Measurements from ENCODE around the gene NUTM2D.
A peak's percentile ranks its signal among the peaks of the same experiment; 100 is the strongest.
"Not testable (repeated sequence)": the region's sequence is repeated elsewhere in the genome, so short reads cannot be mapped to it uniquely, and the experiment has no call there.

The NUTM2D gene, protein sequence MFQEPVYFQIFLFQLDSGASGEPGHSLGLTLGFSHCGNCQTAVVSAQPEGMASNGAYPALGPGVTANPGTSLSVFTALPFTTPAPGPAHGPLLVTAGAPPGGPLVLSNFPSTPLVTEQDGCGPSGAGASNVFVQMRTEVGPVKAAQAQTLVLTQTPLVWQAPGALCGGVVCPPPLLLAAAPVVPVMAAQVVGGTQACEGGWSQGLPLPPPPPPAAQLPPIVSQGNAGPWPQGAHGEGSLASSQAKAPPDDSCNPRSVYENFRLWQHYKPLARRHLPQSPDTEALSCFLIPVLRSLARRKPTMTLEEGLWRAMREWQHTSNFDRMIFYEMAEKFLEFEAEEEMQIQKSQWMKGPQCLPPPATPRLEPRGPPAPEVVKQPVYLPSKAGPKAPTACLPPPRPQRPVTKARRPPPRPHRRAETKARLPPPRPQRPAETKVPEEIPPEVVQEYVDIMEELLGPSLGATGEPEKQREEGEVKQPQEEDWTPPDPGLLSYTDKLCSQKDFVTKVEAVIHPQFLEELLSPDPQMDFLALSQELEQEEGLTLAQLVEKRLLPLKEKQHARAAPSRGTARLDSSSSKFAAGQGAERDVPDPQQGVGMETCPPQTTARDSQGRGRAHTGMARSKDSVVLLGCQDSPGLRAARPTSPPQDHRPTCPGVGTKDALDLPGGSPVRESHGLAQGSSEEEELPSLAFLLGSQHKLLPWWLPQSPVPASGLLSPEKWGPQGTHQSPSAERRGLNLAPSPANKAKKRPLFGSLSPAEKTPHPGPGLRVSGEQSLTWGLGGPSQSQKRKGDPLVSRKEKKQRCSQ

DNA sequence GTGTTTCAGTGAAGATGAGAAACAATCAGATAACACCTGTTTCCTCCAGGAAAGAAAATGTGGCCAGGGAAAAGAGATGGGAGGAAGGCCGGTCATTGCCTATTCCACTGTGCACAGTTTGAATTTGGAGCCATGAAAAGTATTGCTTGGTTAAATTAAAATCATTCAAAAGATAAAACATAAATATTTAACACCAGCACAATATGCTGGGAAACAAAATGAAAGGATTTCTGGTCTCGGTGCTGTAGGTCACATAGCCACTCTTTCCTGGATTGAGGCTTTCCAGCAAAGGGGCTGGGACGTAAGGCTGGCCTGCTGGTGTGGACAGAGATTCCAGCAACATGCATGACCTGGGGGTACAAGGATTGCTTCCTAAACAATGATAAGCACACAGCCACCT is at the start of gene NUTM2D:
NUTM2D (plus strand) TSS at position 301 of the 400 bp plus-strand sequence. CDS start 522 bp downstream, outside the sequence.
- H3K4me3 ChIP-seq (replicated peaks; ENCODE audit: low read depth, low read length); DNase-seq (ENCODE audit: extremely low read depth, low read depth): not testable (repeated sequence)

DNA sequence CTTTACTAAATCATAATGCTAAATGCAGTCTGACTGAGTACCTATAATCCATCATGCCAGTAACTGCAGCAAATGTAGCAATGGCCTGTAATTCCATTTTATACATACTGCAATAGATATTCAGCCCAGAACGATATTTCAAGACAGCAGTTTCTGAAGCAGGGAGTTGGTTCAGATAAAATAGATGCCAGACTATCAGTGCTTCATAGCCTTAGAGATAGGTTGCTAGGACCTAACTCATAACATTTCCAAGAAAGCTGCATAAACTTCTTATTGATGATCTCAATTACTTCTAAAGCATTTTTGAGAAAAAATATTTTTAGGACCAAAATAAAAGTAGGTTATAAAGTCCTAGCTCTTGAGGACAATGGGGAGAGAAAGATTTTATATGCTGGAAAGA is 48.8 kb upstream of the NUTM2D start:
- H3K4me3 ChIP-seq (replicated peaks; ENCODE audit: low read depth, low read length); DNase-seq (ENCODE audit: extremely low read depth, low read depth): not testable (repeated sequence)

DNA sequence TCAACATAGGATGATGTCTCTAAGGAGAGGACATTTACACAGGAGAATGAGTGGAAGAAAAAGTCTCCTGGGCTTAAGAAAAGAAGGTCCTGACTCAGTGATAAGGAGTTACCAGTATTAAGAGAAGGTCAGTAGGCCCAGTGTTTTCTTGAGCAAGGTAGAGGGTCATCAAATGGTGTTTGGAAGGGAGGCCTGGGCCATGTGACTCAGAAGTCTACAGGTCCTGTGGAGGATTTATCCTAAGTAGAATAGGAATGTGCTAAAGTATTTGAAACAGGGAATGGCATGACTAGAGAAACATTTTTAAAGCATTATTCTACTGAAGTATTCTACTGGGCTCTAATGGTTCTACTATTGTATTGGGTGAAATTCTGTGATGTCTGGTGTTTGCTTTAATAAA is 47.9 kb upstream of the NUTM2D start:
- not testable (repeated sequence) for DNase-seq (ENCODE audit: extremely low read depth, low read depth); H3K4me3 ChIP-seq (replicated peaks; ENCODE audit: low read depth, low read length)

DNA sequence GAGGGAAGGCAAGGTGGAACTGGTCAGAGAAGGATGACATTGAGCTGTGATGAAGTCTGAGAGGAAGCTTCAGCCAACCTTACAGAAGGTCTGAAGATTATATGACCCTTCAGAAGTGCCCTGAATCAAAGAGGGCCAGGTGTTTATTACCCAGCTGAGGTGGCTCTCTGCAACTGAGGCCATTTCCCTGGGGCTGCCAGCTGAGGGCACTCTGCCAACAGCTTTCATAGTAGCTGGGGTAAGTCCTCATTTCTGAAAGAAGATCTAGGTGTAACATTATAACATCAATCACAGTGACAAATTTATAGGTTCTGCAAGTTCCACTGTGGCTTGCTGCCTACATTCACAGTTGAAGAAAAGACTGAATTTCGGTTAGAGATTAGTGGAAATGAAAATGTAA is 46.0 kb upstream of the NUTM2D start:
- DNase-seq (ENCODE audit: extremely low read depth, low read depth); H3K4me3 ChIP-seq (replicated peaks; ENCODE audit: low read depth, low read length): not testable (repeated sequence)

DNA sequence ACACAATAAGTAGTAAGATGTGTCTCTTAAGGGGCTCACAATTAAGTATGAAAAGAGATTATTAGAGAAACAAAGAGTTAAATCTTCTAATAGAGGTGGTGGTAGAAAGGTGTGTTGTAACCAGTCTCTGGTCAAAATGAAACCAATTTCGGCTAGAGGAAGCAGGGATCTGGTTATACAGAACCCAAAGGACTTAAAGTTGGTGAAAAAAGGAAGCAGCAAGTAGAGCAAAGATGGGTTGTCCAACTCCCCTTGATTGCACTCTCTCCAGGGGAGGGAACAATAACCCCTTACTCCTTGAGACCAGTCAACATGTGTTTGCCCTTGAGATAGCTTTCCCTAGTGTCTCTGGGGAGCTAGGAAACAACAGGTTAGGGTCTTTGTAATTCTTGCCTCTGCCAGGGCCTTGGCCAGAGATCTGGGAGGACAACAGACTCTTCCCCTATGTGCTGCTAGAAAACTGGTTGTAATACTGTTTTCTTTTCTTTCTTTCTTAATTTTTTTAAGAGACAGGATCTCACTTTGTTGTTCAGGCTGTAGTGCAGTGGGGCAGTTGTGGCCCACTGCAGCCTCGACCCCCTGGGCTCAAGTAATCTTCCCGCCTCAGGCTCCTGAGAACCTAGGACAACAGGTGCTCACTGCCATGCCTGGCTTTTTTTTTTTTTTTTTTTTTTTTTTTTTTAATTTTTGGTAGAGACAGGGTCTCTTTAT is 43.7 kb upstream of the NUTM2D start:
- not testable (repeated sequence) for DNase-seq (ENCODE audit: extremely low read depth, low read depth); H3K4me3 ChIP-seq (replicated peaks; ENCODE audit: low read depth, low read length)

DNA sequence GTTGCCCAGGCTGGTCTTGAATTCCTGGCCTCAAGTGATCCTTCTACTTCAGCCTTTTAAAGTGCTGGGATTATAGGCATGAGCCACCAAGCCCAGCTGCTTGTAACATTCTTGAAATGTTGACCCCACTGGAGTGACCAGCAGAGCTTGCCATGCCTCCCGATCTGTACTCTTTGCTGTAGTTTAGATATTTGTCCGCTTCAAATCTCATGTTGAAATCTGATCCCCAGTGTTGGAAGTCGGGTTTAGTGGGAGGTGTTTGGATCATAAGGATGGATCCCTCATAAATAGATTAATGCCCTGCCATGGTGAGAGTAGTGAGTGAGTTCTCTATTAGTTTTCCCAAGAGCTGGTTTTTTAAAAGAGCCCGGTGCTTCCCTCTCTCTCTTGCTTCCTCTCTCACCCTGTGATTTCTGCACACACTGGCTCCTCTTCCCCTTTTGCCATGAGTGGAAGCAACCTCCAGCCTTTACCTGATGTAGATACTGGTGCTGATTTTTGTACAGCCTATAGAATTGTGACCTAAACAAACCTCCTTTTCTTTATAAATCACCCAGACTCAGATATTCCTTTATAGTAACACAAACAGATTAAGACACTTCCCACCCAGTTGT is 43.1 kb upstream of the NUTM2D start:
- not testable (repeated sequence) for DNase-seq (ENCODE audit: extremely low read depth, low read depth); H3K4me3 ChIP-seq (replicated peaks; ENCODE audit: low read depth, low read length)

DNA sequence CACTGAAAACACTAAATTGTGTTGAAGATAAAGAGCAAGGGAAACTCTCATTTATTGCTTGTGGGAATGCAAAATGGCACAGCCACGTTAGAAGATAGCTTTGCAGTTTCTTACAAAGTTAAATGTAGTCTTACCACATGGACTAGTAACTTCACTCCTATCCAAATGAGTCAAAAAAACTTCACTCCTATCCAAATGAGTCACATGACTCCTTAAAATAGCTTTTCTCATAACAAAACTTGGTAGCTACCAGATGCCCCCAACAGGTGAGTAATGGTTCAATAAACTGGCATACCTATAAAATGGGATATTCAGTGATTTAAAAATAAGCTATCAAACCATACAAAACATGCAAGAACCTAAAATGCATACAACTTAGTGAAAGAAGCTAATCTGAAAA is 36.0 kb upstream of the NUTM2D start:
- not testable (repeated sequence) for H3K4me3 ChIP-seq (replicated peaks; ENCODE audit: low read depth, low read length); DNase-seq (ENCODE audit: extremely low read depth, low read depth)

DNA sequence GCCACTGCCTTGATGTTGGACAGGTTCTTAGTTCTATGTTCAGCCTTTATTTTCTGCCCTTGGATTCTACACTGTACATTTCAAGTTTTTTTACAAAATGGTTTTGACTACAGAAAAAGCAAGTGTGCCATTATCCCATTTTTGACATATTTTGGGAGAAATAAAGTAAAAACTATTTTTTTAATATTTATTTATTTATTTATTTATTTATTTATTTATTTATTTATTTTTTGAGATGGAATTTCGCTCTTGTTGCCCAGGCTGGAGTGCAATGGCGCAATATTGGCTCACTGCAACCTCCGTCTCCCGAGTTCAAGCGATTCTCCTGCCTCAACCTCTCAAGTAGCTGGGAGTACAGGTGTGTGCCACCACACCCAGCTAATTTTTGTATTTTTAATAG is 33.0 kb upstream of the NUTM2D start:
- not testable (repeated sequence) for DNase-seq (ENCODE audit: extremely low read depth, low read depth); H3K4me3 ChIP-seq (replicated peaks; ENCODE audit: low read depth, low read length)

DNA sequence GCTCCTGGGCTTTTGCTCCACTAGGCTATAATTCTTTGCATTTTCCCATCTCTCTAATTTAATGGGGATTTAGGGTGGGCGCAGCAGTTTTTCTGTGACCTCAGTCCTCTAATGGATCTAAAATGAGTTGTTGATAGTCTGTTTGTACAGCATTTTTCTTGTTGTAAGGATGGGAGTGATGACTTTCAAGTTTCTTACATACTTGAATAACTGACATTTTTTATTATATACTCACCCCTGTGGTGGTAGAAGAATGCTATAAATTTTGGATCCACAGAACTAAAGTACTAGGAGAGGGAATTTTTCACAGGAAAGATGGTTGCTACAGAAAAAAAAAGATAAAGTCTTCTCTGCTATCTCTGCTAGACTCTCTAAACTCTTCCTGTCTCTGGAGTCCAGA is 29.6 kb upstream of the NUTM2D start:
- not testable (repeated sequence) for DNase-seq (ENCODE audit: extremely low read depth, low read depth); H3K4me3 ChIP-seq (replicated peaks; ENCODE audit: low read depth, low read length)

DNA sequence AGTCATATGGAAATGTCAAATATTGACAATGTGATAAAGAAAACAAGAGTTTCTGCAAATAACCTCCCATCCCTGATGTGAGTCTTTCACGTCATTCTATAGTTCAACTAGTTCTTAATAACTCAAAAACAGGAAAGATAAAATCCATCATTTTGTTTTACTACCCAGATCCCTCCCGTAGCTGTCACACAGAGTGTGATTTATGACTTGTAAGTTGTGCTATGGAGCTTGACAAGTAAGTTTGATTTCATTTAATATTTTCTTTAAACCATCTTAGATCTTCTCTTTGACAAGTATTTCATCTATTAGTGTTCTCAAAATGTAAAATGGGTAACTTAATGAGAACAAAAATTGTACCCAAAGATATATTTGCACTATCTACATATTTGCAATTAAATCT is 28.4 kb upstream of the NUTM2D start:
- not testable (repeated sequence) for H3K4me3 ChIP-seq (replicated peaks; ENCODE audit: low read depth, low read length); DNase-seq (ENCODE audit: extremely low read depth, low read depth)

DNA sequence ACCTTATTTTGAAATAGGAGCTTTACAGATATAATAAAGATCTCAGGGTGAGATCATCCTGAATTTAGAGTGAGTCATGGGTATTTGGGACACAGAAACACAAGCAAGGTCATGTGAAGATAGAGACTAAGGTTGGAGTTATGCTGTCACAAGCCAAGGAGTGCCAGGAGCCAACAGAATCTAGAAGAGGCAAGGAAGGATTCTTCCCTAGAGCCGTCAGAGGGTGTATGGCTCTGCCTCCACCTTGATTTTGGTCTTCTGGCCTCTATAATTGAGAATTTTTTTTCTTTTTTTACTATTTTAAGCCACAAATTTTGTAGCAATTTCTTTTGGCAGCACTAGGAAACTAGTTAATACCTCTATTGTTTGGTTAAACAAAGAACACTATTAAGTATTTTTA is 24.9 kb upstream of the NUTM2D start:
- not testable (repeated sequence) for DNase-seq (ENCODE audit: extremely low read depth, low read depth); H3K4me3 ChIP-seq (replicated peaks; ENCODE audit: low read depth, low read length)

DNA sequence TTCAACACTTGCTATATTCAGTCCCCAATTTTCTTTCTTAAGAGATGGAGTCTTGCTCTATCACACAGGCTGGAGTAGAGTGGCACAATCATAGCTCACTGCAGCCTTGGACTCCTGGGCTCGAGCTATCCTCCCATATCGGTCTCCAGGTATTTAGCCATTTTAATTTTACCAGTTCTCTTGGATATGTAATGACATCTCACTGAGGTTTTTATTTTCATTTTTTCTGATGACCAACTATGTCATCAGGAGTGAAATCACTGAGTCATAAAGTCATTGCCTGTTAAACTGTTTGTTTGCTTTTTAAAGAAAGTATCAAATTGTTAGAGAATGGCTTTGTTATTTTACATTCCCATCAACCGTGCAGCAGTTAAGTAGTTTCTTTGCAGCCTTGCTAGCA is 17.1 kb upstream of the NUTM2D start:
- H3K4me3 ChIP-seq (replicated peaks; ENCODE audit: low read depth, low read length): peak overlapping the region; percentile 11; the same call in 1 of the 2 replicates
- not testable (repeated sequence) for DNase-seq (ENCODE audit: extremely low read depth, low read depth)

DNA sequence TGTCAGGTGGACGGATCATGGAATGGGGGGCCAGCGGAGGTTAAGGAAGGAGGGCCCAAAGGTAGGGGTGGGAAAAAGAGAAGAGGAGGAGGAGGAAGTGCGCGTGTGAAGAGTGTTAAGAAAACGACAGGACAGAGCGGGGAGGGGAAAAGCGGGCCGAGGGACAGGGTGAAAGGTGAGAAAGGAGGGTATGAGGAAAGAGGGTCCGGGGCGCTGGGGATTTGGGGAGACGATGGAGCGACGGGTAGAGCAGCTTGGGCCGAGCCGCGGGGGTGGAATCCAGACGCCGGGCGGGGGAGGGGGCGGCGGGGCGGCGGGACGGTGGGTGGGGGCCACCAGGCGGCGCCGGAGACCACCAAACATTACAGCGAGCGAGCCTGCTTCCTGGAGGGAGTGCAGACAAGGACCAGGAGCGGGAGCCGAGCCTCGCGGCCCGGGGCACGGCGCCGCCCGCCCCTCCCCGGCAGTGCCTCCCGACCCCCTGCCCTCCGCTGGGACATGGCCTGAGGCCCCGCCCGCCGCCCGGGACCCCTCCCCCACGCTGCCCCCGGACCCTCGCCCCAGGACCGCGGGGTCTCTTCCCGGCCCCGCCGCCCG is 15.9 kb upstream of the NUTM2D start:
- H3K4me3 ChIP-seq (replicated peaks; ENCODE audit: low read depth, low read length): peak overlapping the region; percentile 47
- DNase-seq (ENCODE audit: extremely low read depth, low read depth): not testable (repeated sequence)

DNA sequence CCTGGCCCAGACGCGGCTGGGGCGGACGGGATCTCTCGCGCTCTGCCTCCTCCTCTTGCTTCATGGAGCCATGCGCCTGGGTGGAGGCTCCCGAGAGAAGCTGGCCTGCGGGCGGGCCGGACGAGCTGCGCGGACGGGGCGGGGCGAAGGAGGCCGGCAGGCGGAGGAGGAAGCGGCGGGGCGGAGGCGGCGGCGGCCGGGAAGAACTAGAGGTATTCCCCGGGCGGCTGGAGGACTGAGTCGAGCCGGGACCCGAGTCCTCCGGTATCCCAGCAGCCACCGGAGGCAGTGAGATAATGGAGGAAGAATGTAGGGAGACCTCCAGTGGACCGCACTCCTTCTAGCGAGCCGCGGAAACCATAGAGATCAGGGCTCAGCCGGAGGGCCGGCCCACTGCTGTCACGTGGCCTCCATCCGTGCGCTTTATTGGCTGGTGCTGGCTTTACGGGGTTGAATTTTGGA is 15.3 kb upstream of the NUTM2D start:
- H3K4me3 ChIP-seq (replicated peaks; ENCODE audit: low read depth, low read length): peak overlapping the region; percentile 44
- DNase-seq (ENCODE audit: extremely low read depth, low read depth): peak; percentile 58

DNA sequence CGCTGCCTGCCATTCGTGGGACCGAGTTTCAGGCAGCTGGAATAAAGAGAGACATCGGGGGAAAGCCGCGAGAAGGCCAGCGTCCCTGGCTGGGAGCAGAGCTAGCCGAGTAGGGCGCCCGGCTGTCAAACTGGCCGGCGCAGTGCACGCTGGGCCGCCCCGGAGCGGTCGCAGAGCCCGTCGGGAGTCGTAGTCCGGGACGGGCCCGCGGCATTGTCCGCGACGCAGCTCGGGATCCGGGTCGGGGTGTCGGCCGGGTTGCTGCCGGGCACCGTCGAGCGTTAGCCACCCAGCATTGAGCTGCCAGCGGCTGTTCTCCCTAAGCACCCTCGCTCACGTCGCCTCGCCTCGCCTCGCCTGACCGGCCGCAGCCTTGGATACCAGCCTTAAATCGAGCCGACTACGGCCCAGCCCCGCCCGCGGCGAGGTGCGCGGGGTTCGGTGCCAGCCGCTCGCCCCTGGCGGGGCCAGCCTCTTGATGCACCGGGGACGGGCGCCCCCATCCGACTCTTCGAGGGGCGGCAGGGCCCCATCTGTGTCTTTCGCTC is 14.8 kb upstream of the NUTM2D start:
- H3K4me3 ChIP-seq (replicated peaks; ENCODE audit: low read depth, low read length): peak overlapping the region; percentile 44
- DNase-seq (ENCODE audit: extremely low read depth, low read depth): peak; percentile 10

DNA sequence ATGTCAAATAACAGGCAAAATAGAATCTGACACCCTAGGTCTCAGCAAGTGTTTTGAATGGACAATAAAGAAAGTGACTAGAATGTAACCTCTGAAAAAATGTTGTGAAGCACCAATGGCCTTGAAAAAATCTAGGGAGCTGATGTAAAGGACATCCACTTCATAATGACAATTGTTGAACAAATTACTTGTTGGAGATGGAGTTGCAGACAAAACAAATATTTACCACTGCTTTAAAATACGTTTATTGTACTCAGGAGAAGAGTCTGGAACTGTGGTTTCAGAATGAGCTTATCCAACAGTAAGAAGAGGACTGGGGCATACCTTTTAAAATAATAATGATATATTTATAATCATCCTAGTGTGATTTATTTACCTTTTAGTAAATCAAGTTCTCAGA is 11.8 kb upstream of the NUTM2D start:
- not testable (repeated sequence) for DNase-seq (ENCODE audit: extremely low read depth, low read depth); H3K4me3 ChIP-seq (replicated peaks; ENCODE audit: low read depth, low read length)

DNA sequence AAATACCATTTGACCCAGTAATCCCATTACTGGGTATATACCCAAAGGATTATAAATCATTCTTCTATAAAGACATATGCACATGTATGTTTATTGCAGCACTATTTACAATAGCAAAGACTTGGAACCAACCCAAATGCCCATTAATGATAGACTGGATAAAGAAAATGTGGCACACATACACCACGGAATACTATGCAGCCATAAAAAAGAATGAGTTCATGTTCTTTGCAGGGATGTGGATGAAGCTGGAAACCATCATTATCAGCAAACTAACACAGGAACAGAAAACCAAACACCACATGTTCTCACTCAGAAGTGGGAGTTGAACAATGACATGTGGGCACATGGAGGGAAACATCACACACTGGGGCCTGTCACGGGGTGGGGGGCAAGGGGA is 7.4 kb upstream of the NUTM2D start:
- not testable (repeated sequence) for H3K4me3 ChIP-seq (replicated peaks; ENCODE audit: low read depth, low read length); DNase-seq (ENCODE audit: extremely low read depth, low read depth)

DNA sequence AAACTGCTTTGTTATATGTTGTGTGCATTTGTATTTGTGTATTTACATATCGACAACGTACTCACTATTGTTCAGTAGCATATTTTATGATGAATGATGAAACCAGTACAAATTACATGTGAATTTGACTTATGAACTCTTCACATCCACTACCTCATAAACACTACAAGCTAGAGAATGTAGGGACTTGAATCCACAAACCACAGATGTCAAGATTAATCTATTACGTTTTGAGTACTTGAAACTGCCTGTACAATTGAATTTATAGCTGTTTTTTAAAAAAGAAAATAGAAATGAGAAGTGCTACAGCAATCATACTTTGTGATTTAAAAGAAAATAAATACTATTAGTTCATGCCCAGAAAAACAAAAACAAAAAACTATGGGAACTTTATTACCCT is 4.7 kb upstream of the NUTM2D start:
- not testable (repeated sequence) for H3K4me3 ChIP-seq (replicated peaks; ENCODE audit: low read depth, low read length); DNase-seq (ENCODE audit: extremely low read depth, low read depth)

Data from HFF-Myc (cell line).